Testis (tissue), 2 donors: Measurements from ENCODE around the gene MLYCD.

Experiments
- CTCF ChIP-seq, 3 experiments: fragments of 450-650 bp in 2 of 3; fragments of 200-600 bp in 1 of 3; sonication (generic) in 1 of 3; IDR thresholded peaks; one replicate each; pipeline ENCODE4 v1.5.1; 2016 to 2019; ENCODE audit warnings: antibody characterized with exemption in 3 of 3, mild to moderate bottlenecking in 2 of 3, moderate library complexity in 1 of 3
- POLR2A ChIP-seq: fragments of 450-650 bp; IDR thresholded peaks from one replicate; pipeline ENCODE4 v1.6.1; 2017; ENCODE audit warnings: antibody characterized with exemption, mild to moderate bottlenecking, moderate library complexity

DNA sequence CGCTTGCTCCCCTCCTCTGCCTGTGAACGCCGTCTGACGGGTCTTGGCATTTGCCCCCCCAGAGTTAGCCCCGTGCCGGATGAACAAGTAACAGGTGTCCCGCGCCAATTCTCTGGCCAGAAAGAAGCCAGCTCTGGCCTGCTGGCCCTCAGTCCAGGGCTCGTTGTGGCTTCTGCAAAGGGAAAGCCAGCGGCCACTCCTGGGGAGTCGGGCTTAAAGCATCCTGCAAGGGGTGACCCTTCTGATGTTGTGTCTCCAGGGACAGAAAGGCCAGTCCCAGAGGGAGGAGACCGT lies 35.7 kb downstream of the MLYCD start:
- TF ChIP-seq CTCF (IDR thresholded peaks at IDR 0.05): no peak
- no peak for TF ChIP-seq POLR2A
